Endothelial cell of coronary artery (primary cell): ENCODE measurements around the gene CCDC180. TPM values are rescaled to one million over a fixed set of nuclear protein-coding genes. Genes with fewer than 3 reads are reported as not detected.

Experiments
- total RNA-seq: library from RNA; depleted of rRNA; stranded (reverse); fragments of >200 nt; gene quantifications from 2 replicates; pipeline ENCODE4 v1.2.3, GENCODE V29; 2014

The CCDC180 gene
- 0.56 and 1.1 TPM in 2 replicates for total RNA-seq

GRCh38 chr9:97307500-97308163 is at the start of gene CCDC180:
TSS of gene CCDC180 (plus strand) at chr9:97307659. CDS start at chr9:97308064, 405 bp downstream.

Other genes with a start within 250 kb of the CCDC180 start
- gene TDRD7, start 104.4 kb downstream of the CCDC180 start, total RNA-seq, result 11.2 and 13.2 TPM in 2 replicates
- 0.09 and 0.28 TPM in 2 replicates for gene TMOD1, start 194.0 kb downstream of the CCDC180 start, total RNA-seq